ENCODE measurements around the gene UBE4B. TPM values are rescaled to one million over a fixed set of nuclear protein-coding genes. Genes with fewer than 3 reads are reported as not detected.

UBE4B gene
- total RNA-seq, 1 experiment from 2014 or later = 31.2 TPM

DNA sequence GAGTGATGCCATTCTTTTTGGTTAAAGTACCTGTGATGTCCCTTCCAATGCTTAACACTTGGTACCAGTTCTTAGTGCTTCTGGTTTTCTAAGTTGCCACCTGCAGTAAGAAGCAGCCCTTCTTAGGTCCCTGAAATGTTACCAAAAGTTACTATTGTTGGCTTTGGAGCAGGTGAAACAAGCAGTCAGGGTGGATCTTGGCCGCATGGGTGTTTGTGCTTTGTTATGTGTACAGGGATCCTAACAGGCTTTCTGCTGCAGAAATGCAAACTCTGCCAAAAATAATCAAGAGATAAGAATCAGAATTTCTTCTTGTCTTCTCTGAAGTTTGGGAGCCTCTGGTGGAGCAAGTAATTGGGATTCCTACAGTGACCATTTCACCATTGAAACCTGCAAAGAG is 84.4 kb downstream of the UBE4B start:
- intact Hi-C loops (cut with micrococcal nuclease) = no loop called here
- CTCF ChIA-PET = no interaction called here
- Mint-ChIP-seq H3K27ac (ENCODE audit: low read depth, unreplicated experiment) (no peak overlapping the region), H3K4me1 (ENCODE audit: insufficient read depth, unreplicated experiment) (no peaks in the 10 kb centered on the region), H3K9me3 (ENCODE audit: unreplicated experiment) (no peaks in the 10 kb centered on the region), H3K4me3 (ENCODE audit: unreplicated experiment) (no peak overlapping the region), H3K36me3 (ENCODE audit: insufficient read depth, unreplicated experiment) (peaks cover 76% of the 10 kb centered on the region), H3K27me3 (ENCODE audit: insufficient read depth, unreplicated experiment) (no peaks in the 10 kb centered on the region)
- no peak for DNase-seq (ENCODE audit: unreplicated experiment)
- POLR2A ChIA-PET = no interaction called here
- BruUV-seq (replicated peaks) = no TSS peak
- TF ChIP-seq, protein P1, sequence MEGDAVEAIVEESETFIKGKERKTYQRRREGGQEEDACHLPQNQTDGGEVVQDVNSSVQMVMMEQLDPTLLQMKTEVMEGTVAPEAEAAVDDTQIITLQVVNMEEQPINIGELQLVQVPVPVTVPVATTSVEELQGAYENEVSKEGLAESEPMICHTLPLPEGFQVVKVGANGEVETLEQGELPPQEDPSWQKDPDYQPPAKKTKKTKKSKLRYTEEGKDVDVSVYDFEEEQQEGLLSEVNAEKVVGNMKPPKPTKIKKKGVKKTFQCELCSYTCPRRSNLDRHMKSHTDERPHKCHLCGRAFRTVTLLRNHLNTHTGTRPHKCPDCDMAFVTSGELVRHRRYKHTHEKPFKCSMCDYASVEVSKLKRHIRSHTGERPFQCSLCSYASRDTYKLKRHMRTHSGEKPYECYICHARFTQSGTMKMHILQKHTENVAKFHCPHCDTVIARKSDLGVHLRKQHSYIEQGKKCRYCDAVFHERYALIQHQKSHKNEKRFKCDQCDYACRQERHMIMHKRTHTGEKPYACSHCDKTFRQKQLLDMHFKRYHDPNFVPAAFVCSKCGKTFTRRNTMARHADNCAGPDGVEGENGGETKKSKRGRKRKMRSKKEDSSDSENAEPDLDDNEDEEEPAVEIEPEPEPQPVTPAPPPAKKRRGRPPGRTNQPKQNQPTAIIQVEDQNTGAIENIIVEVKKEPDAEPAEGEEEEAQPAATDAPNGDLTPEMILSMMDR (IDR thresholded peaks at IDR 0.05; ENCODE audit: unreplicated experiment) = no peak

DNA sequence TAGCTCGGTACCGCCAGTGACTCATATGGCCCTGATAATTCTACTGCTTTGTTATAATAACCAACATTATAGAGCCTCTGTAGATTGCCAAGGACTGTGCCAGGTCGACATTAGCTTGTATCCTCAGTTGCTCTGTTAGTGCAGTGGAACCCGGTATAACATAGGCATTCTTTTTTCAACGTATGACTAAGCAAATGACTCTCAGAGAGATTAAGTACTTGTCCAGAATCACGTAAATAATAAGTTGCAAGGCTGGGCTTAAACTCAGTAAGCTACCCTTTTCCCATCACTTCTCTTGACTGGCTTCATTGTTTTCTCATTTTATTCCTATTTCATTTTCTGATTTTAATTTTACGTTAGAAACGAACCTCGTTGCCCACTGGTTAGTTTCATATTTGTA is 85.1 kb downstream of the UBE4B start:
- Mint-ChIP-seq H3K36me3 (ENCODE audit: insufficient read depth, unreplicated experiment) (peaks cover 77% of the 10 kb centered on the region), H3K27me3 (ENCODE audit: insufficient read depth, unreplicated experiment) (no peaks in the 10 kb centered on the region), H3K9me3 (ENCODE audit: unreplicated experiment) (no peaks in the 10 kb centered on the region), H3K27ac (ENCODE audit: low read depth, unreplicated experiment) (no peak overlapping the region), H3K4me3 (ENCODE audit: unreplicated experiment) (no peak overlapping the region), H3K4me1 (ENCODE audit: insufficient read depth, unreplicated experiment) (no peaks in the 10 kb centered on the region)
- no TSS peak for BruUV-seq (replicated peaks)
- TF ChIP-seq, protein P1 (IDR thresholded peaks at IDR 0.05; ENCODE audit: unreplicated experiment) = no peak
- intact Hi-C loops (cut with micrococcal nuclease) = no loop called here
- CTCF ChIA-PET = interaction anchor here (0.6 kb wide), 1 partner anchor 492 kb away, joined by 4 read pairs; no protein-coding TSS in a partner anchor
- POLR2A ChIA-PET = interaction anchor here (0.6 kb wide), 1 partner anchor 380 kb away, joined by 4 read pairs; no protein-coding TSS in a partner anchor
- no peak for DNase-seq (ENCODE audit: unreplicated experiment)

DNA sequence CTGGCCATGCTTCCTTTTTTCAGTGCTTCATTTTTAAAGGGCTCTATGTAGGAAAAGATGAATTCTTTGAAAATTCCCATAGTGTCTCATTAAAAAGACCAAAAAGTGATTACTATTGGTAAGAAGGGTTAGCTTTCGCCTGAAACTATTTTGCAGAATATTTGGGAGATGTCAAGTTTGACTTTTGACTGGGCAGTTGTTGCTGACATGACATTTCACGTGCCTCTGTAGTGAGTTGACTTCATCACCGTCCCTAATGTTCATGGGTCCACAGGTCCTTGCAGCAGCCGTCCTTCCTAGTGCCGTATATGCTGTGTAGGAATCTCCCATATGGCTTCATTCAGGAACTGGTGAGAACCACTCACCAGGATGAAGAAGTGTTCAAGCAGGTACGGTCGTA is 88.9 kb downstream of the UBE4B start:
- Mint-ChIP-seq H3K4me1 (ENCODE audit: insufficient read depth, unreplicated experiment) (no peaks in the 10 kb centered on the region), H3K9me3 (ENCODE audit: unreplicated experiment) (no peaks in the 10 kb centered on the region), H3K27ac (ENCODE audit: low read depth, unreplicated experiment) (no peak overlapping the region), H3K36me3 (ENCODE audit: insufficient read depth, unreplicated experiment) (peaks cover 65% of the 10 kb centered on the region), H3K4me3 (ENCODE audit: unreplicated experiment) (no peak overlapping the region), H3K27me3 (ENCODE audit: insufficient read depth, unreplicated experiment) (no peaks in the 10 kb centered on the region)
- no peak for DNase-seq (ENCODE audit: unreplicated experiment)
- intact Hi-C loops (cut with micrococcal nuclease) = no loop called here
- ChIA-PET CTCF (interaction anchor here (0.6 to 1.2 kb wide), 3 partner anchors 32 to 85 kb away, joined by 3 read pairs; no protein-coding TSS in a partner anchor), POLR2A (interaction anchor here (1.1 kb wide), 1 partner anchor 13 kb away, joined by 3 read pairs; no protein-coding TSS in a partner anchor)
- no TSS peak for BruUV-seq (replicated peaks)
- TF ChIP-seq, protein P1 (IDR thresholded peaks at IDR 0.05; ENCODE audit: unreplicated experiment) = no peak

DNA sequence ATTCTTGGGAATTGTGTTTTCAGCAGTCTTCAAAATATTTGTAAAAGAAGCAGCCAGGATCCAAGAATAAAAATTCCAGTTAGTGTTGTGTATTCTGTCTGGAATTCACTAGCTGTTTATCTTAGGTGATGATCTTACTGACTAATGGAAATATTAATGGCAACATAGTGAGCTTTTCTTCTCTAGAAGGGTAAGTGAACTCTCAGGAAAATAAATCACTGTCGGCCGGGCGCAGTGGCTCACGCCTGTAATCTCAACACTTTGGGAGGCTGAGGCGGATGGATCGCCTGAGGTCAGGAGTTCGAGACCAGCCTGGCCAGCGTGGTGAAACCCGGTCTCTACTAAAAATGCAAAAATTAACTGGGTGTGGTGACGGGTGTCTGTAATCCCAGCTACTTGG is 90.2 kb downstream of the UBE4B start:
- H3K4me1 Mint-ChIP-seq (ENCODE audit: insufficient read depth, unreplicated experiment) = no peaks in the 10 kb centered on the region
- peaks cover 64% of the 10 kb centered on the region for H3K36me3 Mint-ChIP-seq (ENCODE audit: insufficient read depth, unreplicated experiment)
- intact Hi-C loops (cut with micrococcal nuclease) = no loop called here
- no peak overlapping the region for H3K27ac Mint-ChIP-seq (ENCODE audit: low read depth, unreplicated experiment)
- H3K9me3 Mint-ChIP-seq (ENCODE audit: unreplicated experiment) = no peaks in the 10 kb centered on the region
- no peak for DNase-seq (ENCODE audit: unreplicated experiment)
- BruUV-seq (replicated peaks) = no TSS peak
- ChIA-PET CTCF (interaction anchor here (0.6 to 1.2 kb wide), 4 partner anchors 31 to 183 kb away, joined by 3 to 7 read pairs (median 6); no protein-coding TSS in a partner anchor), POLR2A (interaction anchor here (1.1 to 1.2 kb wide), 2 partner anchors 14 to 154 kb away, joined by 3 read pairs; no protein-coding TSS in a partner anchor)
- H3K4me3 Mint-ChIP-seq (ENCODE audit: unreplicated experiment) = no peak overlapping the region
- TF ChIP-seq, protein P1 (IDR thresholded peaks at IDR 0.05; ENCODE audit: unreplicated experiment) = no peak
- H3K27me3 Mint-ChIP-seq (ENCODE audit: insufficient read depth, unreplicated experiment) = no peaks in the 10 kb centered on the region

All from MCF 10A (cell line).